Activated CD8-positive, alpha-beta memory T cell treated with anti-CD3 and anti-CD28 coated beads, Interleukin-2, amount 50 U/mL, for 24 hours (primary cell): ENCODE results near the gene VAV2.

ENCODE experiments used
- DNase-seq: peaks from one replicate; pipeline ENCODE4 v3.0.0-alpha.2; 2020; ENCODE audit errors: extremely low read depth

Gene VAV2

DNA sequence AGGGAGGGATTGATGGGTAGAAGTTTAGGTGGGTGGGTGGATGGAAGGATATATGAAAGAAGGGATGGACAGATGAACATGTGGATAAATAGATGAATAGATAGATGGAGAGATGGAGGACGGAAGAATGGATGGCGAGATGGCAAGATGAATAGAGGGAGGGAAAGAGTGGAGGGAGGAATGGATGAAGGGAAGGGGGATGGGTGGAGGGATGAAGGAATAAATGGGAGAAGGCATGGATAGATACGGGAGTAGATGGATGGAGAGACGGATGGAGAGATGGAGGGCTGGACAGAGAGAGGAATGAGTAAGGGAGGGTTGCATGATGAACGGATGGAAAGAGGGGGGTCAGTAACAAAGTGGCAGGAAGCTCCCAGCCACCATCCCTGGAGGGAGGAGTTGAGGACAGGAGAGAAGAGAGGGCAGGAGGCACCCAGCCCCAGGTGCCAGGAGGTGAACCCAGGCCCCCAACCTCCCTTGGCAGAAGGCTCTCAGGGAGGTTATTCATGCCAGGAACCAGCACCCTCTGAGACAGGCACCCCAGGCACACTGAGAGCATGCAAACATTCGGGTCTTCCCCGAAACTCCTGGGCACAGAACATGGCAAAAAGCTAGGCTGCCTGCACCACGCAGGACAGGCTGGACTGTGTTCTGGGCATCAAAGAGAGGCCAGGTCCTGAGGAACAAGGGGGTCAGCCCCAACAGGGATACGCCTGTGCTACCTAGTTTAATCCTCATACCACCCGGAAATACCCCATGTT, 263.1 kb downstream of the VAV2 start:
- no peak for DNase-seq

GRCh38 chr9:133727876-133728441, 264.2 kb downstream of the VAV2 start:
- no peak for DNase-seq

- no peak for DNase-seq
Observed at GRCh38 chr9:133727277-133727875, 264.7 kb downstream of the VAV2 start.

DNA sequence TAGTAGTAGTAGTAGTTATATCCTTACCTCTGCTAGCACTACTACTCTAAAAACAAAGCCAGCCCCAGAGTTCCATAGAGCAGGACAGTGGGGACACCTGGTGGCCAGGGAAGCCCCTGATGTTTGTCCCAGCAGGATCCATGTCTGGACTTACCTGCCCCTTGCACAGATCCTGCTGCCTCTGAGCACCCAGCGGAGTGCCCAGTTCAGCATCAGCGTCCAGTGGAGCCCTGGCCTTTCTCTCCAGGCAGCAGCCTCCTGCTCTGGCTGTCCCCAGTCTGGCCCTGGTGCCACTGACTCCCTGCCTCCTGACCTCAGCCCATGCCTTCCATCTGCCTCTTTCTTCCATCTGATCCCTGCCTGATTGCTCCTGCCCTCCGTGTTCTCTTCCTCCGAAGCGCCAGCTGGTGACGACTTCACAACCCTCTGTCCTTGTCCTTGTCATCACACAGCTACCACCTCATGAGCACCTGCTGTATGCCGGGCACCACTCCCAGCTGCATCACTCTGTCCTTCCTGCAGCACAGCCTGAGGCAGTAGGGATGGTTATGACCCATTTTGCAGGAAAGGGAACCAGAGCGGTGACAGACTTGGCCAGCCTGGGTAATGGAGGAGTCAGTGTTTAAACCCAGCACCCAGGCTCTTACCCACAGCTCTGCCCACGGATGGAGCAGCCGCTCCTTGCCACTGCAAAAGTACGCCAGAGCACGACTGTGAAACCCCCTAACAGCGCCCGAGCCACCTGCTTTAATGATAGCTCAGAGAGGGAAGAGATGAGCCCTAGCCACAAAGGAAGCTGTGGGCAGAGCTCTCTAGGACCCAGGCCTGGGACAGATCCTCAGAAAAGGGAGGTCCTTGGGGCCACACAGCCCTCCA, 265.5 kb downstream of the VAV2 start:
- DNase-seq = no peak

- no peak for DNase-seq
Observed at GRCh38 chr9:133725886-133726285, 266.2 kb downstream of the VAV2 start.

DNA sequence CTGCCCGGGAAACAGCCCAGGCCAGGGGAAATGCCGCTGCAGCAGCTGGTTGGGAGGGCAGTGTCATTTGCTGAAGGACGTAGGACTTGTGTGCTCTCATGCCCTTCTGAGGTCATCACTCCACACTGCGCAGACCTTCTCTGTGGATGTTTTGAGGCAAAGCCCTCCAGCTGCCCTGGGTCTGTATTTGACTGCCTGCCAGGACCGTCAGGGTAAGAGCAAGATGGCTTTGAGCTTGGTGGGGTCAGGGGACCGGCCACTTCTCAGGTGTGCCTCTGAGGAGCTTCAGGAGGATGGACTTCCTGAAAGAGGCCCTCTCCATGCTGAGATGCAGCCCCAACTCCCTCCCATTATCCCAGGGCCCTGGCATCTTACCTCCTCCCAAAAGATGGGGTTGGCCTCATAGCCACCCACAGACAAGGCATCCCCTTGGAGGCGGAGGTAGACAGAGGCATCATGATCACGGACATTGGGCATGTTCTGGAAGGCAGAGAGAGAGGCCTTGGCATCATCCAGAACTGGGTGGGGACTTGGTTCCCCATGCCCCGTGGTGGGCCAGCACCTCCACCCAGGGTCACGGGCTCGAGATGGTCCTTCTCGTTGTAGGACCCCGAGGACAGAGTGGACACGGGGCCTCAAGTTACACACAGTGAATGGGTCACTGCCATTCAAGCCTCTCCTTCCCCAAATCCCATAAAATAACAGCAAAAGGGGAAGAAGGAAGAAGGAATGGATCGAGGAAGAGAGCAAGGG, 273.4 kb downstream of the VAV2 start:
- DNase-seq = no peak

DNA sequence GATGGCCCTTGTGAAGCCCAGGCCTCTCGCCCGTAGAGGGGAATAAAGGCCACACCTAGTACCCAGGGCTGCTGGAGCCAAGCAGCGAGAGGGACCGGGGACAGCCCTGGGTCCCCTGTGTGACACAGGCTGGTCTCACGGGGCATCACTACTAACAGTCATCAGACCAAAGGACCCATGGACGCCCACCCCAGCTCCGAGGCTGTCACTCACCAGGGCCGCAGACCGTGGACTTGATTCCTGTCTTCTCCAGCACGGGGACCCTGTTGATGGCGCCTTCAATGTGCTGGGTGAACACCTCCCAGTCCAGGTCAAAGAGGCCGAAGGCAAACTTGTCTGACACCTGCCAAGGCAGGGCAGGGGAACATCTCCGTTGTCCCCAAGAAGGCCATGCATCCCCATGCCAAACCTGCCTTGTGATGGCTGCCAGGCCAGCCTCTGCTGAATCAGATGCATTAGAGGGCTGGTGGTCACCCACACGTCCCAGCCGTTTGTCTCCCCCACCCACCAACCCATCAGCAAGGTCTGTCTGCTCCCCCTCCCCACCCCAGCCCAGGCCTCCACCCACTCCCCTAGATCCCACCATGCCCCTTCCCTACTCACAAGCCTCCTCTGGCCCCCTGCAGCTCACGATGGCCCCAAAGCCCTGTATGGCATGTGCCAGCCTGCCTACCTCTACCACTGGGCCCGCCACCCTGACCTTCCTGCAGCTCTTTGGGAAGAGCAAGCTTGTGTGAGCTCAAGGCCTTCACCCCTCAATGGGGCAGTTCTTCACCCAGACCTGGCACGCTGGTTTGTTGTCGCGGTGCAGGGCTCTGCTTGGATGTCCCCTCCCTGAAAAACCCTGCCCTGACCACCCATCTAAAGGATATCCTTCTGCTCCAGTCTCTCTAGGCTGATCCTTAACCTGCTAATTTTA, 274.8 kb downstream of the VAV2 start:
- no peak for DNase-seq

DNA sequence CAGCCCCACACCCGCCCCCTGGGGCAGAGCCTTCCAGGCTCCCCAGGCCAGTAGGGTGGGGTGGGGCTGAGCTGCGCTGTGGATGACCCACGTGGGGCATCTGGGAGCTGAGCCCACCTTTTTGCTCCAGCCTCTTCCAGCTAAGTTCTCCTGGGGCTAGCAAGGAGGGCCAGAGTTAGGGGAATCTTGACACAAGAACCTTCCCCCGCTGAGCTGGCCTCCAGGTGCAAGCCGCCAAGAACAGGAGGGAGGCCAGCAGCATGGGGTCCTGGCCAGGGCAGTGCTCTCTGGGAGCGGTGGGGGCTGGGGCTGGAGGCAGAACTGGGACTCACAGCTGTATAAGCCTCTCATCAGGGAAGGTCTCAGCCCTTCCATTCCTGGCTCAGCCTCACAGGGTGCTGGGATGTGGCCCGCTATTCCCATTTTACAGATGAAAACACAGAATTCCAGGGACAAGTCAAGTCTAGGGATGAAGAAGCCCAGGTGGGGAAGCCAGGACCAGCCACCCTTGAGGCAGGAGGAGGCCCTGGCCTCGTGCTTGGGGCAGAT, 275.5 kb downstream of the VAV2 start:
- no peak for DNase-seq

DNA sequence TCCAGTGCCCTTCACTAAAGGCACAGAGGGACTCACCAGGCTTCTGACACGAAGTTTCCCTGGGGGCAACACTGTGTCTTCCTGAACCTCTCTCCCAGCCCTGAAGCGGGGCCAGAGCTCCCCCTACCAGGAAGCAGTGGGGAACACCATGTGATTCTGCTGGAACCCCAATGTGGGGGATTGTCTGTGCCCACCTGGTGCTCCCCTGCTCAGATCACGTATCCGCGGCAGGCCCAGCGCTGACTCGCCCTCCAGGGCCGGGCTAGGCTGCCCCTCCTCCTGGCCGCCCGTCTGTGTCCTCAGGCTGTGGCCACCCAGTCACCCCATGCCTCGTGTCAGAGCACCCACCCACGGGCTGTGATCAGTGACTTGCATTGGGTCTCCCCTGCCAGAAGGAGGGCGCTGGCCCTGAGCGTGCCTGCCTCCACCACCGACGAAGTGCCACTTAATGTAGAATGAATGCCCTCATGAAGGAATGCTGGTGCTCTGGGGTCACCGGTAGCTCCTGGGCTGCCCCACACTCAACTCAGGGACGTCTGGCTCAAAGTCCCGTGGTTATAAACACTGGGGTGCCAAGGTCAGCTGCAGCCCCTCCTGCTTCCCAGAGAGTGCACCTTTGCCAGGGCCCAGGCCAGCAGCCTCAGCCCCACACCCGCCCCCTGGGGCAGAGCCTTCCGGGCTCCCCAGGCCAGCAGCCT, 276.1 kb downstream of the VAV2 start:
- no peak for DNase-seq

- DNase-seq = no peak
Observed at GRCh38 chr9:133715295-133715865, 276.7 kb downstream of the VAV2 start.

GRCh38 chr9:133714606-133715294, 277.4 kb downstream of the VAV2 start:
- no peak for DNase-seq

GRCh38 chr9:133713960-133714495, 278.1 kb downstream of the VAV2 start:
- no peak for DNase-seq

DNA sequence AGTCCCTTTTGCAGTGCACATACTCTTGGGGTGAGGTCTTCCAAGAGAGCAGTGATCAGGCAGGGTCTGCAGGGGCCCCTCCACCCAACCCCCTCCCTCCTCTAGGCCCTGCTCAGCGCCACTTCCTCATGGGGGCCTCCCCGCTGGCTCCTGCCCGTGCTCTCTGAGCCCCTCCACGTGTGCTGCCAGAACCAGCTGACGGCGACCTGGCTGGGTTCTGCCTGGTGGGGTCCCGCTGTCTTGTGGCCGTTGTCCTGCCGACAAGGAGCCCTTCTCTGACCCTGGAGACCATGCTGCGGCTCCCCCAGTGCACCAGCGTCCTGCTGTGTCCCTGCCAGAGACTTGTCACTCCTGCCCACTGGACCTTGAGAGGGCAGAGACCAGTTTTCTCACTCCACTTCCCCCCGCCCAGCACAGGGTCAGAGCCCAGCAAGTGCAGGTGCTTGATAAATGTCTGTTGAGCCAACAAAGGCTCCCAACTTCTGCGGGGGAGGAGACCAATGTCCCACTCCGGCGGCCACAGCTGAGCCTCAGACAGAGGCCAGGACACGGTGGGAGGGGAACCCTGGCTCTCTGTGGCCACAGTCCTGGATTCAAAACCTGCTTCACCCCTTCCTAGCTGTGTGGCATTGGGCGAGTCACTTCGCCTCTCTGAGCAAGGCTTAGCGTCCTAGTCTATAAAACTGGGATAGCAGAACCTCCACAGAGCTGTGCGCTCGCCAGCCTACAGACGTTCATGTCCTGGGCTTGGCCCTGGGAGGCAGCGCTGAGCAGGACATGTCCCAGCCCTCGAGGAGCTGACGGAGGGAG, 278.8 kb downstream of the VAV2 start:
- no peak for DNase-seq

DNA sequence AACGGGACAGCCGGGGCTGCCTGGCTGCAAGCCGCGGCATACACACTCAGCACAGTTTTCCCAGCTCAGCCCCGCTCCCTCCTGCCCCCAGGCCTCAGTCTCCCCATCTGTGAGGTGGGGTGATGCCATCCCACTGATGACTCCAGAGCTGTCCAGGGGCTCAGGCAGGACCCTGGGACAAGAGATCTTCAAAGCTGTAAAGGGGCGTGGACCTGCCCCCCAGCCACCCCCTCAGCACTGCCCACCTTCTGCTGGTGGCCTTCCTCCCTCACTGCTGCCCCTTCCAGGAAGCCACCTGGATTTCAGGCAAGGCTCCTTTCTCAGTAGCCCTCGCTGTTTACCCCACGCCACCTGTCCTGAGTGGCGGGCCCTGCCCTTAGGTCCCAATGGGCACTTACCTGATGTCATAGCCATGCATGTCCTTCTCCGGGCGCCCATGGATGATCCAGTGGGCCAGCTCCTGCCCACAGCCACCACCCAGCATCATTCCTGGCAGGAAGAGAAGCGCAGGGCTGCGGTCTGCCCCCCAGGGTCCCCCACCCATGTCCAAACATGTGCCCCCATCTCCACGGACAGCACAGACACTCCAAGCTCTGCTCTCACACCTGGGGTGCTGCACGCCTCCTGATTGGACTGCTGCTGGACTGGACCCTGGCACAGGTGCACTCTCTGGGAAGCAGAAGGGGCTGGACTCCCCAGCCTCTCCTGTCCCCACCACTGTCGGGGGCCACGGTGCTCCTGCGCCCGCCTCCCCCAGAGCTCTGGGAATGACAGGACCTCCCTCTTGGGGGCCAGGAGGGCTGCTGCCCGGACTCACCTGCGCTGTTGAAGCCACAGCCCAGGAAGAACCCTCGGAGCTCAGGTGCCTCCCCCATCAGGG, 279.7 kb downstream of the VAV2 start:
- no peak for DNase-seq
